ENCODE results near the gene HEATR3.

GRCh38 chr16:50037662-50038220 lies 28.0 kb upstream of the HEATR3 start:
- TF ChIP-seq POLR2A (IDR thresholded peaks at IDR 0.05; ENCODE audit: control extremely low read depth in 1 of 2, low read depth in 2 of 2, low read length in 2 of 2) = no peak
- TF ChIP-seq PHF8 (conservative IDR thresholded peaks at IDR 0.05; ENCODE audit: low read depth, low read length) = no peak
- TF ChIP-seq CEBPB (IDR thresholded peaks at IDR 0.05; ENCODE audit: low read depth, low read length) = no peak
- no peak for TF ChIP-seq SUZ12 (IDR thresholded peaks at IDR 0.05; ENCODE audit: low read length)
- TF ChIP-seq SRF (IDR thresholded peaks at IDR 0.05; ENCODE audit: low read depth, low read length) = no peak
- TF ChIP-seq FOSL1 (IDR thresholded peaks at IDR 0.05; ENCODE audit: insufficient read depth, low read depth, low read length) = no peak
- TF ChIP-seq, protein P1, sequence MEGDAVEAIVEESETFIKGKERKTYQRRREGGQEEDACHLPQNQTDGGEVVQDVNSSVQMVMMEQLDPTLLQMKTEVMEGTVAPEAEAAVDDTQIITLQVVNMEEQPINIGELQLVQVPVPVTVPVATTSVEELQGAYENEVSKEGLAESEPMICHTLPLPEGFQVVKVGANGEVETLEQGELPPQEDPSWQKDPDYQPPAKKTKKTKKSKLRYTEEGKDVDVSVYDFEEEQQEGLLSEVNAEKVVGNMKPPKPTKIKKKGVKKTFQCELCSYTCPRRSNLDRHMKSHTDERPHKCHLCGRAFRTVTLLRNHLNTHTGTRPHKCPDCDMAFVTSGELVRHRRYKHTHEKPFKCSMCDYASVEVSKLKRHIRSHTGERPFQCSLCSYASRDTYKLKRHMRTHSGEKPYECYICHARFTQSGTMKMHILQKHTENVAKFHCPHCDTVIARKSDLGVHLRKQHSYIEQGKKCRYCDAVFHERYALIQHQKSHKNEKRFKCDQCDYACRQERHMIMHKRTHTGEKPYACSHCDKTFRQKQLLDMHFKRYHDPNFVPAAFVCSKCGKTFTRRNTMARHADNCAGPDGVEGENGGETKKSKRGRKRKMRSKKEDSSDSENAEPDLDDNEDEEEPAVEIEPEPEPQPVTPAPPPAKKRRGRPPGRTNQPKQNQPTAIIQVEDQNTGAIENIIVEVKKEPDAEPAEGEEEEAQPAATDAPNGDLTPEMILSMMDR (IDR thresholded peaks at IDR 0.05; ENCODE audit: control extremely low read depth in 1 of 3, insufficient read depth in 1 of 3, low read depth in 1 of 3, low read length in 3 of 3) = no peak
- TF ChIP-seq GABPA (IDR thresholded peaks at IDR 0.05; ENCODE audit: borderline replicate concordance, insufficient read depth, low read length) = no peak
